ENCODE results near the gene PARD3B. TPM values are rescaled to one million over a fixed set of nuclear protein-coding genes. Genes with fewer than 3 reads are reported as not detected.

Gene PARD3B
- total RNA-seq, 1 donor from 2014 or later = 0.66 TPM

GRCh38 chr2:205053827-205054410 is 508.6 kb downstream of the PARD3B start:
- H3K36me3 Mint-ChIP-seq (ENCODE audit: unreplicated experiment) = no peaks in the 10 kb centered on the region
- H3K27me3 Mint-ChIP-seq (ENCODE audit: unreplicated experiment) = no peaks in the 10 kb centered on the region
- H3K4me3 Mint-ChIP-seq (ENCODE audit: unreplicated experiment) = no peak overlapping the region
- TF ChIP-seq CTCF (IDR thresholded peaks at IDR 0.05; ENCODE audit: partially characterized antibody, unreplicated experiment) = no peak
- H3K4me1 Mint-ChIP-seq (ENCODE audit: low read depth, unreplicated experiment) = peaks cover 7% of the 10 kb centered on the region
- H3K27ac Mint-ChIP-seq (ENCODE audit: unreplicated experiment) = no peak overlapping the region
- no peak for DNase-seq
- peaks cover 1% of the 10 kb centered on the region for H3K9me3 Mint-ChIP-seq (ENCODE audit: unreplicated experiment)

GRCh38 chr2:205054789-205055188 is 509.5 kb downstream of the PARD3B start:
- Mint-ChIP-seq H3K27ac (ENCODE audit: unreplicated experiment) (no peak overlapping the region), H3K4me1 (ENCODE audit: low read depth, unreplicated experiment) (peaks cover 1% of the 10 kb centered on the region), H3K27me3 (ENCODE audit: unreplicated experiment) (no peaks in the 10 kb centered on the region), H3K4me3 (ENCODE audit: unreplicated experiment) (no peak overlapping the region), H3K9me3 (ENCODE audit: unreplicated experiment) (peaks cover 1% of the 10 kb centered on the region), H3K36me3 (ENCODE audit: unreplicated experiment) (no peaks in the 10 kb centered on the region)
- DNase-seq = no peak
- no peak for TF ChIP-seq CTCF (IDR thresholded peaks at IDR 0.05; ENCODE audit: partially characterized antibody, unreplicated experiment)

GRCh38 chr2:205055251-205055650 is 510.0 kb downstream of the PARD3B start:
- TF ChIP-seq CTCF (IDR thresholded peaks at IDR 0.05; ENCODE audit: partially characterized antibody, unreplicated experiment) = no peak
- no peak overlapping the region for H3K27ac Mint-ChIP-seq (ENCODE audit: unreplicated experiment)
- H3K4me3 Mint-ChIP-seq (ENCODE audit: unreplicated experiment) = no peak overlapping the region
- H3K36me3 Mint-ChIP-seq (ENCODE audit: unreplicated experiment) = no peaks in the 10 kb centered on the region
- no peaks in the 10 kb centered on the region for H3K4me1 Mint-ChIP-seq (ENCODE audit: low read depth, unreplicated experiment)
- peaks cover 1% of the 10 kb centered on the region for H3K9me3 Mint-ChIP-seq (ENCODE audit: unreplicated experiment)
- no peak for DNase-seq
- H3K27me3 Mint-ChIP-seq (ENCODE audit: unreplicated experiment) = no peaks in the 10 kb centered on the region

- Mint-ChIP-seq H3K4me3 (ENCODE audit: unreplicated experiment) (no peak overlapping the region), H3K9me3 (ENCODE audit: unreplicated experiment) (peaks cover 1% of the 10 kb centered on the region), H3K36me3 (ENCODE audit: unreplicated experiment) (no peaks in the 10 kb centered on the region), H3K4me1 (ENCODE audit: low read depth, unreplicated experiment) (no peaks in the 10 kb centered on the region), H3K27me3 (ENCODE audit: unreplicated experiment) (no peaks in the 10 kb centered on the region), H3K27ac (ENCODE audit: unreplicated experiment) (no peak overlapping the region)
- no peak for TF ChIP-seq CTCF (IDR thresholded peaks at IDR 0.05; ENCODE audit: partially characterized antibody, unreplicated experiment)
- no peak for DNase-seq
Measured at GRCh38 chr2:205056151-205056561, 510.9 kb downstream of the PARD3B start.

GRCh38 chr2:205058409-205058808 is 513.1 kb downstream of the PARD3B start:
- peaks cover 1% of the 10 kb centered on the region for H3K9me3 Mint-ChIP-seq (ENCODE audit: unreplicated experiment)
- H3K27ac Mint-ChIP-seq (ENCODE audit: unreplicated experiment) = no peak overlapping the region
- no peaks in the 10 kb centered on the region for H3K27me3 Mint-ChIP-seq (ENCODE audit: unreplicated experiment)
- no peak overlapping the region for H3K4me3 Mint-ChIP-seq (ENCODE audit: unreplicated experiment)
- H3K36me3 Mint-ChIP-seq (ENCODE audit: unreplicated experiment) = no peaks in the 10 kb centered on the region
- no peak for TF ChIP-seq CTCF (IDR thresholded peaks at IDR 0.05; ENCODE audit: partially characterized antibody, unreplicated experiment)
- DNase-seq = no peak
- no peaks in the 10 kb centered on the region for H3K4me1 Mint-ChIP-seq (ENCODE audit: low read depth, unreplicated experiment)
